GM23338 (cell line): ENCODE data around the gene MT1A. TPM values are rescaled to one million over a fixed set of nuclear protein-coding genes. Genes with fewer than 3 reads are reported as not detected.

Experiments
- ATAC-seq: fragments of 200-7000 bp; cut with Tn5 transposase; 3 replicates; pipeline ENCODE4 v1.9.1; 2020
- DNase-seq: peaks from one replicate; pipeline ENCODE4 v3.0.0-alpha.2; 2015; ENCODE audit warnings: low spot score
- H2AFZ ChIP-seq: fragments of 200-600 bp; sonication (generic); 2 replicates; pipeline ENCODE4 v1.8.0; 2016; ENCODE audit warnings: antibody characterized with exemption, mild to moderate bottlenecking, moderate library complexity
- H3F3A ChIP-seq: fragments of 200-600 bp; sonication (generic); replicated peaks from 2 replicates; pipeline ENCODE4 v1.8.0; 2017; ENCODE audit warnings: antibody characterized with exemption, mixed run types, low read depth
- H3K27ac ChIP-seq: fragments of 200-600 bp; sonication (generic); 2 replicates; pipeline ENCODE4 v1.6.1; 2016; ENCODE audit warnings: low read depth
- H3K27me3 ChIP-seq: fragments of 200-600 bp; sonication (generic); 2 replicates; pipeline ENCODE4 v1.8.0; 2016; ENCODE audit warnings: mild to moderate bottlenecking, mixed run types, moderate library complexity; ENCODE audit not compliant: insufficient read depth
- H3K36me3 ChIP-seq: fragments of 200-600 bp; sonication (generic); 2 replicates; pipeline ENCODE4 v1.8.0; 2016; ENCODE audit warnings: mild to moderate bottlenecking; ENCODE audit not compliant: insufficient read depth
- H3K4me1 ChIP-seq: fragments of 200-600 bp; sonication (generic); 2 replicates; pipeline ENCODE4 v1.8.0; 2016; ENCODE audit warnings: mild to moderate bottlenecking, moderate library complexity; ENCODE audit not compliant: insufficient read depth
- H3K4me2 ChIP-seq: fragments of 200-600 bp; sonication (generic); 2 replicates; pipeline ENCODE4 v1.7.1; 2017; ENCODE audit warnings: mixed run types
- H3K4me3 ChIP-seq: fragments of 200-600 bp; sonication (generic); 2 replicates; pipeline ENCODE4 v1.6.1; 2016; ENCODE audit warnings: mixed run types
- H3K79me2 ChIP-seq: fragments of 200-600 bp; sonication (generic); replicated peaks from 2 replicates; pipeline ENCODE4 v1.8.0; 2017; ENCODE audit warnings: mild to moderate bottlenecking; ENCODE audit not compliant: insufficient read depth
- H3K9me2 ChIP-seq: fragments of 200-600 bp; sonication (generic); 2 replicates; pipeline ENCODE4 v1.8.0; 2017; ENCODE audit not compliant: insufficient read depth
- H4K20me1 ChIP-seq: fragments of 200-600 bp; sonication (generic); replicated peaks from 2 replicates; pipeline ENCODE4 v1.8.0; 2017; ENCODE audit warnings: mild to moderate bottlenecking; ENCODE audit not compliant: insufficient read depth
- H3K27ac Mint-ChIP-seq: 2 replicates; pipeline ENCODE4 v1.8.0; 2020; ENCODE audit warnings: inconsistent platforms, mild to moderate bottlenecking, moderate library complexity, mixed read lengths
- H3K27me3 Mint-ChIP-seq: 3 replicates; pipeline ENCODE4 v1.8.0; 2022; ENCODE audit warnings: low read depth, mild to moderate bottlenecking, moderate library complexity, mixed read lengths, inconsistent platforms; ENCODE audit not compliant: insufficient read depth, poor library complexity
- H3K36me3 Mint-ChIP-seq: 3 replicates; pipeline ENCODE4 v1.8.0; 2021; ENCODE audit warnings: low read depth, mild to moderate bottlenecking, inconsistent platforms, moderate library complexity, mixed read lengths
- H3K4me1 Mint-ChIP-seq: 3 replicates; pipeline ENCODE4 v1.8.0; 2020; ENCODE audit warnings: mild to moderate bottlenecking, inconsistent platforms, mixed read lengths
- H3K4me3 Mint-ChIP-seq: 3 replicates; pipeline ENCODE4 v1.8.0; 2021; ENCODE audit warnings: moderate library complexity, mild to moderate bottlenecking, inconsistent platforms, mixed read lengths
- H3K9me3 Mint-ChIP-seq: 3 replicates; pipeline ENCODE4 v1.8.0; 2020; ENCODE audit warnings: moderate library complexity, mild to moderate bottlenecking, inconsistent platforms, mixed read lengths
- CREB1 ChIP-seq: fragments of 250-450 bp; sonication (Bioruptor Pico); IDR thresholded peaks from 2 replicates; pipeline ENCODE4 v1.5.0; 2020; ENCODE audit warnings: low read depth, mild to moderate bottlenecking, moderate library complexity
- CTCF ChIP-seq, 2 experiments: fragments of 200-600 bp in 1 of 2; sonication (generic) in 1 of 2; conservative IDR thresholded peaks; 2 replicates each; pipeline versions ENCODE4 v1.5.1 to v1.6.1; 2016 to 2017; ENCODE audit warnings: antibody characterized with exemption in 2 of 2, low read depth in 2 of 2, mild to moderate bottlenecking in 2 of 2, moderate library complexity in 1 of 2
- ETS1 ChIP-seq: IDR thresholded peaks from 2 replicates; pipeline ENCODE4 v1.6.1; 2016; ENCODE audit warnings: antibody characterized with exemption
- EZH2 ChIP-seq: fragments of 200-600 bp; sonication (generic); IDR thresholded peaks from one replicate; pipeline ENCODE4 v1.8.0; 2017; ENCODE audit warnings: antibody characterized with exemption, mild to moderate bottlenecking, low read depth; ENCODE audit not compliant: unreplicated experiment
- EZH2phosphoT487 ChIP-seq: fragments of 200-600 bp; sonication (generic); IDR thresholded peaks from one replicate; pipeline ENCODE4 v1.8.1; 2018; ENCODE audit warnings: antibody characterized with exemption; ENCODE audit not compliant: unreplicated experiment
- JUNB ChIP-seq: IDR thresholded peaks from one replicate; pipeline ENCODE4 v1.6.1; 2016; ENCODE audit warnings: antibody characterized with exemption; ENCODE audit not compliant: unreplicated experiment
- NANOG ChIP-seq: IDR thresholded peaks from 2 replicates; pipeline ENCODE4 v1.6.1; 2016; ENCODE audit warnings: antibody characterized with exemption, borderline replicate concordance
- POLR2AphosphoS5 ChIP-seq: IDR thresholded peaks from 2 replicates; pipeline ENCODE4 v1.6.1; 2016; ENCODE audit warnings: antibody characterized with exemption, low read depth
- REST ChIP-seq: IDR thresholded peaks from one replicate; pipeline ENCODE4 v1.6.1; 2018; ENCODE audit warnings: antibody characterized with exemption; ENCODE audit not compliant: unreplicated experiment
- STAT1 ChIP-seq: IDR thresholded peaks from one replicate; pipeline ENCODE4 v1.6.1; 2016; ENCODE audit warnings: antibody characterized with exemption; ENCODE audit not compliant: unreplicated experiment
- ZNF114 ChIP-seq: fragments of 250-450 bp; sonication (Bioruptor Pico); IDR thresholded peaks from 2 replicates; pipeline ENCODE4 v1.5.0; 2020; ENCODE audit warnings: mild to moderate bottlenecking, moderate library complexity
- ZNF331 ChIP-seq: fragments of 250-450 bp; sonication (Bioruptor Pico); IDR thresholded peaks from 2 replicates; pipeline ENCODE4 v1.5.0; 2020; ENCODE audit warnings: low read depth, mild to moderate bottlenecking, moderate library complexity
- polyA plus RNA-seq: library from polyadenylated mRNA; unstranded; fragments of >200 nt; fragmentation: Nextera tagmentation; extraction: Ambion mirVana; gene quantifications from 2 replicates; pipeline ENCODE4 v1.2.1, GENCODE V29; 2016
- total RNA-seq: library from RNA; depleted of rRNA; stranded (reverse); fragments of >200 nt; shearing (Covaris generic); gene quantifications from 2 replicates; pipeline ENCODE4 v1.2.3, GENCODE V29; 2014

Gene MT1A
- total and polyA plus RNA-seq, 2 experiments from 2014 or later: 2.5 TPM; not detected in 1

GRCh38 chr16:56614549-56614991 lies 23.9 kb upstream of the MT1A start:
- TF ChIP-seq EZH2: peak; percentile 28
- no peak for TF ChIP-seq ZNF331
- H3K4me3 Mint-ChIP-seq: no peak overlapping the region
- H3K36me3 Mint-ChIP-seq: peaks cover 1% of the 10 kb centered on the region; the same call in 1 of the 3 replicates
- peaks cover 72% of the 10 kb centered on the region for H3K27me3 Mint-ChIP-seq
- no peaks in the 10 kb centered on the region for H3K79me2 ChIP-seq
- no peak overlapping the region for H3K27ac Mint-ChIP-seq
- no peaks in the 10 kb centered on the region for H3K9me3 Mint-ChIP-seq
- H2AFZ ChIP-seq: no peak overlapping the region
- H3K9me2 ChIP-seq: no peaks in the 10 kb centered on the region
- no peak overlapping the region for H3K27ac ChIP-seq
- H3K4me1 Mint-ChIP-seq: peaks cover 29% of the 10 kb centered on the region
- ATAC-seq (no peak), DNase-seq (no peak)
- peaks cover 38% of the 10 kb centered on the region for H3K4me1 ChIP-seq
- H3K4me2 ChIP-seq: no peak overlapping the region
- peaks cover 99% of the 10 kb centered on the region for H3K27me3 ChIP-seq
- H4K20me1 ChIP-seq: 0 out of 2 replicates have a peak, but pooled peaks cover 9% of the 10 kb centered on the region
- no peaks in the 10 kb centered on the region for H3K36me3 ChIP-seq
- H3K4me3 ChIP-seq: no peak overlapping the region
- peaks cover 6% of the 10 kb centered on the region; the same call in 1 of the 2 replicates for H3F3A ChIP-seq

- H3K27ac Mint-ChIP-seq: no peak overlapping the region
- peaks cover 30% of the 10 kb centered on the region for H3K4me1 ChIP-seq
- peaks cover 99% of the 10 kb centered on the region for H3K27me3 ChIP-seq
- peaks cover 28% of the 10 kb centered on the region for H3K4me1 Mint-ChIP-seq
- no peak overlapping the region for H3K4me3 Mint-ChIP-seq
- no peaks in the 10 kb centered on the region for H3K9me2 ChIP-seq
- 0 out of 2 replicates have a peak, but pooled peaks cover 4% of the 10 kb centered on the region for H3F3A ChIP-seq
- no peak overlapping the region for H2AFZ ChIP-seq
- H3K79me2 ChIP-seq: no peaks in the 10 kb centered on the region
- peaks cover 72% of the 10 kb centered on the region for H3K27me3 Mint-ChIP-seq
- ATAC-seq: no peak
- H3K36me3 Mint-ChIP-seq: no peaks in the 10 kb centered on the region
- DNase-seq: no peak
- H3K4me2 ChIP-seq: no peak overlapping the region
- no peak for TF ChIP-seq POLR2AphosphoS5
- TF ChIP-seq STAT1: no peak
- TF ChIP-seq CTCF (conservative IDR thresholded peaks at IDR 0.05; ENCODE audit: low read depth in 2 of 2): no peak
- TF ChIP-seq EZH2phosphoT487: no peak
- TF ChIP-seq NANOG: no peak
- no peak for TF ChIP-seq EZH2
- no peak for TF ChIP-seq REST
- no peak for TF ChIP-seq CREB1 (CRISPR knock-in tag)
- no peak for TF ChIP-seq JUNB
- no peak for TF ChIP-seq ETS1
- TF ChIP-seq ZNF114 (CRISPR knock-in tag): no peak
- H4K20me1 ChIP-seq: 0 out of 2 replicates have a peak, but pooled peaks cover 9% of the 10 kb centered on the region
- no peaks in the 10 kb centered on the region for H3K36me3 ChIP-seq
- H3K4me3 ChIP-seq: no peak overlapping the region
- no peaks in the 10 kb centered on the region for H3K9me3 Mint-ChIP-seq
- no peak overlapping the region for H3K27ac ChIP-seq
Measured at GRCh38 chr16:56615353-56615752, 23.1 kb upstream of the MT1A start.
